Gastrocnemius medialis (tissue), 4 donors: ENCODE measurements around the gene CLHC1.

Experiments
- CTCF ChIP-seq, 5 experiments: fragments of 450-650 bp in 3 of 5; fragments of 200-600 bp in 2 of 5; sonication (generic) in 2 of 5; IDR thresholded peaks in 4 of 5; conservative IDR thresholded peaks in 1 of 5; 1 replicate in 4 of 5; 2 replicates in 1 of 5; pipeline ENCODE4 v1.5.1; 2016 to 2019; ENCODE audit warnings: antibody characterized with exemption in 5 of 5, mild to moderate bottlenecking in 3 of 5, moderate library complexity in 3 of 5
- POLR2A ChIP-seq, 2 donors: fragments of 450-650 bp; IDR thresholded peaks; one replicate each; pipeline ENCODE4 v1.6.1; 2017; ENCODE audit warnings: antibody characterized with exemption in 2 of 2, mild to moderate bottlenecking in 2 of 2, moderate library complexity in 2 of 2

GRCh38 chr2:55164534-55165480 lies 67.3 kb downstream of the CLHC1 start:
- TF ChIP-seq CTCF (IDR thresholded peaks at IDR 0.05 in 4 of 5, conservative IDR thresholded peaks at IDR 0.05 in 1 of 5) = no peak
- no peak for TF ChIP-seq POLR2A (IDR thresholded peaks at IDR 0.05)
